ENCODE results near the gene CTSS. TPM values are rescaled to one million over a fixed set of nuclear protein-coding genes. Genes with fewer than 3 reads are reported as not detected.

The CTSS gene
- total RNA-seq, 4 donors from 2014 or later: 5.9 to 26.7 (median 16.5) TPM

- intact Hi-C loops (cut with DNase I; ENCODE audit: low total_unique reads): no loop called here
- no peak overlapping the region for H3K27ac ChIP-seq
- H3K36me3 ChIP-seq: no peaks in the 10 kb centered on the region
- no peaks in the 10 kb centered on the region for H3K9me3 ChIP-seq
- H3K27me3 ChIP-seq: no peaks in the 10 kb centered on the region
- DNase-seq: no peak
- TF ChIP-seq POLR2A (IDR thresholded peaks at IDR 0.05): no peak
- no peak for TF ChIP-seq CTCF (IDR thresholded peaks at IDR 0.05)
- H3K4me3 ChIP-seq: no peak overlapping the region
- no peaks in the 10 kb centered on the region for H3K4me1 ChIP-seq
Observed at GRCh38 chr1:150683914-150684313, 81.7 kb downstream of the CTSS start.

Small RNAs within 50 kb of the gene (small RNA-seq; reads per million reads assigned to genes)
- gene RNU6-1042P: not detected
- gene RNU6-1309P: not detected

Other genes with a start within 250 kb of the CTSS start
- gene ADAMTSL4, start 216.4 kb downstream of the CTSS start, total RNA-seq: 100 to 1,000 TPM in 1 of 4 donors, 10 to 100 TPM in 3; 15.9 to 133 (median 35.4) TPM
- 100 to 1,000 TPM; 125 to 266 (median 207) TPM for gene MCL1, start 186.2 kb downstream of the CTSS start, total RNA-seq
- gene ENSA, start 136.2 kb downstream of the CTSS start, total RNA-seq: 100 to 1,000 TPM; 122 to 224 (median 130) TPM
- gene GOLPH3L, start 68.6 kb downstream of the CTSS start, total RNA-seq: 10 to 100 TPM; 10.6 to 31.5 (median 21.3) TPM
- gene HORMAD1, start 44.9 kb downstream of the CTSS start, total RNA-seq: under 1 TPM in 1 of 4 donors, not detected in 3; 0.62 TPM
- 100 to 1,000 TPM in 3 of 4 donors, 10 to 100 TPM in 1; 83.5 to 168 (median 114) TPM for gene CTSK, start 42.5 kb upstream of the CTSS start, total RNA-seq
- 10 to 100 TPM; 28.9 to 86.1 (median 59.1) TPM for gene ARNT, start 110.8 kb upstream of the CTSS start, total RNA-seq
- not detected for gene CTXND2, start 121.4 kb upstream of the CTSS start, total RNA-seq
- 10 to 100 TPM; 21.8 to 63.2 (median 54.4) TPM for gene SETDB1, start 160.6 kb upstream of the CTSS start, total RNA-seq
- gene CERS2, start 209.1 kb upstream of the CTSS start, total RNA-seq: 100 to 1,000 TPM in 3 of 4 donors, 10 to 100 TPM in 1; 74.9 to 191 (median 147) TPM
- 10 to 100 TPM in 1 of 4 donors, 1 to 10 TPM in 3; 2.3 to 54.3 (median 6.2) TPM for gene ANXA9, start 216.5 kb upstream of the CTSS start, total RNA-seq
- gene MINDY1, start 241.1 kb upstream of the CTSS start, total RNA-seq: 10 to 100 TPM in 3 of 4 donors, 1 to 10 TPM in 1; 10.0 to 37.7 (median 24.6) TPM
- gene PRUNE1, start 242.7 kb upstream of the CTSS start, total RNA-seq: 10 to 100 TPM in 3 of 4 donors, 1 to 10 TPM in 1; 10.0 to 26.4 (median 20.1) TPM